Cardiac fibroblast (primary cell): ENCODE measurements around the gene IL18.
"Not testable (repeated sequence)": the region's sequence is repeated elsewhere in the genome, so short reads cannot be mapped to it uniquely, and the experiment has no call there.

ENCODE experiments used
- DNase-seq, 2 donors: peaks; one replicate each; pipeline versions ENCODE4 v3.0.0 to v3.0.0-alpha.2; 2010; ENCODE audit warnings: low read depth in 2 of 2
- H3K4me3 ChIP-seq, 2 donors: replicated peaks in 1 of 2; 1 replicate in 1 of 2; 2 replicates in 1 of 2; pipeline ENCODE4 v1.5.1; 2011; ENCODE audit warnings: low read depth in 2 of 2, low read length in 2 of 2, mild to moderate bottlenecking in 2 of 2, moderate library complexity in 1 of 2
- TF ChIP-seq, protein P1 (sequence below): IDR thresholded peaks from one replicate; pipeline ENCODE4 v1.5.1; 2011; ENCODE audit warnings: low read depth, mild to moderate bottlenecking, low read length, inconsistent platforms

The IL18 gene

DNA sequence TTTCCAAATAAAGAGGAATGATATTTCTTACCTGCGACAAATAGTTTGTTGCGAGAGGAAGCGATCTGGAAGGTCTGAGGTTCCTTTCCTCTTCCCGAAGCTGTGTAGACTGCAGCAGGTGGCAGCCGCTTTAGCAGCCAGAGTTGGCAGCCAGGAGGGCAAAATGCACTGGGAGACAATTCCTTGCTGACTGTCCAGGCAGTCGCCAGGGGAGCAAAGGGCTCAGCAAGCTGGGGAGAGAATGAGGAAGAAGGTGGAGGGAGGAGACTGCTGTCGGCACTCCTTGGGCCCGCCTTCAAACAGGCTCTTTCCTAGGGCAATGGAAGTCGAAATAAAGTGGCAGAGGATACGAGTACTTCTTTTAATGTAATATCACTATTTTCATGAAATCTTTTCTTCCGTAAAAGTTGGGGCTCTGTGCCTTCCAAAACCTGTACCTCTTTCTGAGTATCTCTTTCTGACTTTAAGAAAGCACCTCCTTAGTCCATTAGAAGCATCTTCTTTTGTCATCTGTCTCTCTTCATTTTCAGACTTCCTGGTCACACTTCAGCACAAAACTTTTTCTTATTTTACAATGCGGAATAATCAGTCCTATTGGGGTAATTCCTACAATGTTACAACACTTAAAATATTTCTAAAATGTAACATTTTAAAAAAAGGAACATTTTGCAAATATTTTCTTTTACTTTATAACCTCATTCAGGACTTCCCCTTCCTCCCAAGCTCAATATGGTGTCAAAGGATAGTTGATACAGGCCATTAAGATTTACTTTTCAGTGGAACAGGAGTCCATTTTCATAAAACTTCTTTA, at the start of gene IL18:
IL18 (minus strand) TSS at position 220 of the 811 bp plus-strand sequence. CDS start 9,041 bp downstream, outside the sequence.
- DNase-seq: no peak
- TF ChIP-seq, protein P1, sequence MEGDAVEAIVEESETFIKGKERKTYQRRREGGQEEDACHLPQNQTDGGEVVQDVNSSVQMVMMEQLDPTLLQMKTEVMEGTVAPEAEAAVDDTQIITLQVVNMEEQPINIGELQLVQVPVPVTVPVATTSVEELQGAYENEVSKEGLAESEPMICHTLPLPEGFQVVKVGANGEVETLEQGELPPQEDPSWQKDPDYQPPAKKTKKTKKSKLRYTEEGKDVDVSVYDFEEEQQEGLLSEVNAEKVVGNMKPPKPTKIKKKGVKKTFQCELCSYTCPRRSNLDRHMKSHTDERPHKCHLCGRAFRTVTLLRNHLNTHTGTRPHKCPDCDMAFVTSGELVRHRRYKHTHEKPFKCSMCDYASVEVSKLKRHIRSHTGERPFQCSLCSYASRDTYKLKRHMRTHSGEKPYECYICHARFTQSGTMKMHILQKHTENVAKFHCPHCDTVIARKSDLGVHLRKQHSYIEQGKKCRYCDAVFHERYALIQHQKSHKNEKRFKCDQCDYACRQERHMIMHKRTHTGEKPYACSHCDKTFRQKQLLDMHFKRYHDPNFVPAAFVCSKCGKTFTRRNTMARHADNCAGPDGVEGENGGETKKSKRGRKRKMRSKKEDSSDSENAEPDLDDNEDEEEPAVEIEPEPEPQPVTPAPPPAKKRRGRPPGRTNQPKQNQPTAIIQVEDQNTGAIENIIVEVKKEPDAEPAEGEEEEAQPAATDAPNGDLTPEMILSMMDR: no peak
- H3K4me3 ChIP-seq: no peak within 1 kb of the TSS

DNA sequence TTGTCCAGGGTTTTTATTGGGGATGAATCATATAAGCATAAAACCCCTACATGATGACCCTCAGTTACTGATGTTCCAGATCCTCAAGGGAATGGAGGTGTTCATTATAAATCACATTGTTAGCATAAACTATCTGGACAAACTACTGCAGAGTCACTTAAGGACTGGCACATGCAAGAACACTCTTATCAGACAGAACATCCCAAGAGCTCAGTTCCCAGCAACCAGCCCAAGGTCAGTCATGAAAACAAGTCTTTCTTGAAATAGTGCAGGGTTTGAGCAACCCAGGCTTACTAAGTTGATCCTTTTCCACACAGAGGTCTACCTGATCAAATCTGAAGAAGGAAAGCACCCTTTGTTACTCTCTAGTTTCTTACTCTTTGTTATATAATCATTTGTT, 48.8 kb upstream of the IL18 start:
- no peak overlapping the region for H3K4me3 ChIP-seq
- TF ChIP-seq, protein P1: no peak
- peak in 1 of 2 donors; percentile 45 for DNase-seq

DNA sequence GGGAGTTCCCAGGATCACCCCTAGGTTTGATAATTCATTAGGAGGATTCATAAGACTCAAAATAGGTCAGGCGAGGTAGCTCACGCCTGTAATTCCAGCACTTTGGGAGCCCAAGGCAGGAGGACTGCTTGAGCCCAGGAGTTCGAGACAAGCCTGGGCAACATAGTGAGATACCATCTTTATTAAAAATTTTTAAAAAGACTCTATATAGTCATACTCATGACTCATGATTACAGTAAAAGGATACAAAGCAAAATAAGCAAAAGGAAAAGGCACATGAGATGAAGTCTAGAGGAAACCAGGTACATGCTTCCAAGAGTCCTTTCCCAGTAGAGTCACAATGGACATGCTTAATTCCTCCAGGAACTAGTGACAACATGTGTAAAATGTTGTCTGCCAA, 48.4 kb upstream of the IL18 start:
- TF ChIP-seq, protein P1: no peak
- DNase-seq: no peak

GRCh38 chr11:112211536-112211935, 47.6 kb upstream of the IL18 start:
- TF ChIP-seq, protein P1: no peak
- no peak for DNase-seq
- no peak overlapping the region for H3K4me3 ChIP-seq

More for the DNA sequence above, 48.4 kb upstream of the IL18 start:
- H3K4me3 ChIP-seq: no peak overlapping the region

DNA sequence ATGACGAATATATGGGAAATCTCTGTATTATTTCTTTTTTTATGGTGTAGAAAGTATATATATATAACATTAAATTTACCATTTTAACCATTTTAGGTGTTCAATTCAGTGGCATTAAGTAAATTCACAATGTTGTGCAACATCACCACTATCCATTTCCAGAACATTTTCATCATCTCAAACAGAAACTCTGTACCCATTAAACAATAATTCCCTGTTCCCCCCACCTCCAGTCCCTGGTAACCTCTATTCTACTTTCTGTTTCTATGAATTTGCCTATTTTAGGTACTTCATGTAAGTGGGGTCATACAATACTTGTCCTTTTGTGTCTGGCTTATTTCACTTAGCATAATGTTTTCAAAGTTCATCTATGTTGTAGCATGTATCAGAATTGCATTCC, 47.0 kb upstream of the IL18 start:
- H3K4me3 ChIP-seq: no peak overlapping the region
- TF ChIP-seq, protein P1: no peak
- no peak for DNase-seq

DNA sequence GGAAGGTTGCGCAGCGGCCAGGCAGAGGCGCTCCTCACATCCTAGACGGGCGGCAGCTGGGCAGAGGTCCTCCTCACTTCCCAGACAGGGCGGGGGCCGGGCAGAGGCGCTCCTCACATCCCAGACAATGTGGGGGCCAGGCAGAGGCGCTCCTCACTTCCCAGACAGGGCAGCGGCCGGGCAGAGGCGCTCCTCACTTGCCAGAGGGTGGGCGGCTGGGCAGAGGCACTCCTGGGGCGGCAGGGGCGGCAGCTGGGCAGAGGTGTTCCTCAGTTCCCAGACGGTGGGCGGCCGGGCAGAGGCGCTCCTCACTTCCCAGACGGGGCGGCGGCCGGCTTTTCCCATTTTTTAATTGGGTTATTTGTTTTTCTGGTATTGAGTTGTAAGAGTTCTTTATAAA, 42.2 kb upstream of the IL18 start:
- H3K4me3 ChIP-seq: no peak overlapping the region
- TF ChIP-seq, protein P1: no peak
- no peak for DNase-seq

DNA sequence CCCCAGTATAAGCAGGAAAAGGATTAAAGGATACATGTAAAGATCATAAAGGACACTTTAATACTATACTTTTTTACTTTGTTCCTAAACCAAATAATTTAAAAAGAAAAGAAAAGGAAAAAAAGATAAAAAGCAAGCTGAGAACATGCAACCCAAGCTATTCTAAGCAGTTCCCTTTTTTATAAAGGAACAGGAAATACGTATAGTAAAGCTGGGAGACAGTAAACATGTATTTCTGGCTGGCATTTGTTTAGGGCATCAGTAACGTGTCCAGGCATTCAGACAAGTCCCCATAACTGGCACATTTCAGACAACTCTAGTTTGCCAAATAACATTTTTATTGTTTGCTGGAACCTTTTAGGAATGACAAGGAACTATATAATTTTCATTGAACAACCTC, 36.4 kb upstream of the IL18 start:
- TF ChIP-seq, protein P1: no peak

DNA sequence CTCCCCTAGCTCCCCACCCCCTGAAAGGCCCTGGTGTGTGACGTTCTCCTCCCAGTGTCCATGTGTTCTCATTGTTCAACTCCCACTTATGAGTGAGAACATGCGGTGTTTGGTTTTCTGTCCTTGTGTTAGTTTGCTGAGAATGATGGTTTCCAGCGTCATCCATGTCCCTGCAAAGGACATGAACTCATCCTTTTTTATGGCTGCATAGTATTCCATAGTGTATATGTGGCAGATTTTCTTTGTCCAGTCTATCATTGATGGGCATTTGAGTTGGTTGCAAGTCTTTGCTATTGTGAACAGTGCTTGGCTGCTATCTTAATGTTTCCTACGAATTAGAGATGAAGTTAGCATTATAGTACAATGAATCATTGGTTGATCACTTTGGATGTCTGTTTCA, 35.2 kb upstream of the IL18 start:
- H3K4me3 ChIP-seq, DNase-seq: not testable (repeated sequence)

More for the DNA sequence above, 36.4 kb upstream of the IL18 start:
- DNase-seq: no peak
- no peak overlapping the region for H3K4me3 ChIP-seq
